Midbrain (tissue), 1 donor: ENCODE measurements around the gene DNAJC4.

Experiments used
- DNase-seq: peaks from one replicate; lab custom pipeline; 2025; lab: John Stamatoyannopoulos, UW

DNAJC4 gene

GRCh38 chr11:64230171-64230984 is at the start of gene DNAJC4:
DNAJC4 (plus strand) TSS chr11:64230548; CDS start chr11:64230855, 307 bp downstream.
- DNase-seq, result peak; percentile 90

GRCh38 chr11:64180891-64181290 is 49.5 kb upstream of the DNAJC4 start:
- DNase-seq, result no peak

- peak; percentile 92 for DNase-seq
Measured at GRCh38 chr11:64181506-64182411, 48.6 kb upstream of the DNAJC4 start.

GRCh38 chr11:64183890-64184289 is 46.5 kb upstream of the DNAJC4 start:
- DNase-seq, result no peak

- peak; percentile 90 for DNase-seq
Measured at GRCh38 chr11:64185175-64185692, 45.1 kb upstream of the DNAJC4 start.

- peak; percentile 100 for DNase-seq
Measured at GRCh38 chr11:64185693-64186491, 44.5 kb upstream of the DNAJC4 start, which contains the start of gene STIP1. STIP1 (plus strand) TSS chr11:64186171; CDS start chr11:64186262, 91 bp downstream.

- DNase-seq, result no peak
Measured at GRCh38 chr11:64186492-64187165, 43.7 kb upstream of the DNAJC4 start.

- no peak for DNase-seq
Measured at GRCh38 chr11:64192434-64192833, 37.9 kb upstream of the DNAJC4 start.

GRCh38 chr11:64196626-64197025 is 33.7 kb upstream of the DNAJC4 start:
- DNase-seq, result no peak

- no peak for DNase-seq
Measured at GRCh38 chr11:64198511-64198910, 31.8 kb upstream of the DNAJC4 start.

- DNase-seq, result no peak
Measured at GRCh38 chr11:64201543-64201942, 28.8 kb upstream of the DNAJC4 start.

GRCh38 chr11:64202992-64203391 is 27.4 kb upstream of the DNAJC4 start:
- no peak for DNase-seq

GRCh38 chr11:64203421-64204079 is 26.8 kb upstream of the DNAJC4 start:
- DNase-seq, result no peak

GRCh38 chr11:64204080-64204440 is 26.3 kb upstream of the DNAJC4 start:
- no peak for DNase-seq

- peak; percentile 88 for DNase-seq
Measured at GRCh38 chr11:64204464-64204989, 25.8 kb upstream of the DNAJC4 start.

- no peak for DNase-seq
Measured at GRCh38 chr11:64206457-64207255, 23.7 kb upstream of the DNAJC4 start, which contains the start of gene FERMT3. FERMT3 (plus strand) TSS chr11:64206721; CDS start chr11:64207365, 644 bp downstream.

GRCh38 chr11:64207256-64208085 is 22.9 kb upstream of the DNAJC4 start:
- DNase-seq, result no peak

GRCh38 chr11:64208086-64208795 is 22.1 kb upstream of the DNAJC4 start:
- DNase-seq, result no peak
